Right ventricle myocardium inferior (tissue), 1 donor: ENCODE data around the gene ARL15. TPM values are rescaled to one million over a fixed set of nuclear protein-coding genes. Genes with fewer than 3 reads are reported as not detected.

Experiments used
- ATAC-seq: fragments of 200-7000 bp; cut with Tn5 transposase; one replicate; pipeline ENCODE4 v1.9.1; 2020; ENCODE audit warnings: mild to moderate bottlenecking, moderate library complexity
- DNase-seq: peaks from one replicate; pipeline ENCODE4 v3.0.0; 2021; ENCODE audit errors: missing footprints
- intact Hi-C: fragments of 100-400 bp; cut with DNase I; formaldehyde crosslinking; loops from one replicate; pipeline ENCODE4 v1.11.0; 2022
- total RNA-seq: library from RNA; stranded (reverse); fragmentation: NEBNext Ultra II Directional; extraction: Animal tissue kit (Norgen Biotek cat#: 25700); gene quantifications from one replicate; pipeline ENCODE4 v1.2.1, GENCODE V29; 2021
- donor health status: DM: no; HTN: yes; CAD: no; lungs with severe emphysema.

Gene ARL15
- total RNA-seq, 1 donor from 2014 or later, result 23.7 TPM

DNA sequence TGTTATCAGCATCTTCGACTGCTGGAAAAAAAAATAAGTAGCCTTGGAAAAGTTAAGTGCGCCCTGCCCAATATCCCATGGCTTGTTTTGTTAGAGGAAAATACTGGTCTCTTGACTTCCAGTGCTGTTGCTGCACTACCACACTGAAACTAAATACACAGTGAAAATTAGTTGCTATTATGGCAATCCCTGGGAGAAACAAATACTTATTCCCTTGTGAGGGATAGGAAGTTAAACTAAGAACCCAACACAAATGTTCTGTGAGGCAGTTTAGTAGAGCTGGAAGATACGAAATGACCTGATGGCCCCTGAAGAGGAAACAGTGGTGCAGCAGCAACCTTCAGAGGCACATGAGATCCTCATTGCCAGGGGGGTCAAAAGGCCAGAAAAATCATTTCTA, 164.0 kb downstream of the ARL15 start:
- ATAC-seq (peak; percentile 35), DNase-seq (no peak)
- intact Hi-C loops, result no loop called here

DNA sequence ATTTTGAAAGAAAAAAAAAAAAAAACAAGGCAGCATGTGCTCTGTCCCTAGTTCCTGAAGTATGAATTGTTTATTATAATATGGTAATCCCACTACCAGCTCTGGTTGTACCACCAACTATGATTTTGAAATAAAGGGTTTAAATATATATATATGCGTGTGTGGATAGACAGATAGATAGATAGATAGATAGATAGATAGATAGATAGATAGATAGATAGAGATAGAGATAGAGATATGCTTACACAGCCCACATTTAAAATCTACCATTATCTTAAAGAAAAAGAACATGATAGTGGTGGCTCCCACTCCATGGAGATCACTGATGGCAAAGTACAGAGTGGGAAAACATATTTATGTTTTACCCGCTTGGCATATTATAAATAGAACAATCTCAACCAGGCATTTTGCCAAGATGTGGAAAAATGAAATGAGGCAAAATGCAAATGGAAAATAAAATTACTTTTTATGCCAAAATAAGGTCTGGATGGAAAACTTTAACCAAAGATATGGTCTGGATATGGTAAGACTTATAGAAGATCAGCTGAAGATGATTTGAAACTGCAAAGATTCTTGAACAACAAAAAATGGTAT, 170.0 kb downstream of the ARL15 start:
- DNase-seq (no peak), ATAC-seq (no peak)
- intact Hi-C loops, result no loop called here

DNA sequence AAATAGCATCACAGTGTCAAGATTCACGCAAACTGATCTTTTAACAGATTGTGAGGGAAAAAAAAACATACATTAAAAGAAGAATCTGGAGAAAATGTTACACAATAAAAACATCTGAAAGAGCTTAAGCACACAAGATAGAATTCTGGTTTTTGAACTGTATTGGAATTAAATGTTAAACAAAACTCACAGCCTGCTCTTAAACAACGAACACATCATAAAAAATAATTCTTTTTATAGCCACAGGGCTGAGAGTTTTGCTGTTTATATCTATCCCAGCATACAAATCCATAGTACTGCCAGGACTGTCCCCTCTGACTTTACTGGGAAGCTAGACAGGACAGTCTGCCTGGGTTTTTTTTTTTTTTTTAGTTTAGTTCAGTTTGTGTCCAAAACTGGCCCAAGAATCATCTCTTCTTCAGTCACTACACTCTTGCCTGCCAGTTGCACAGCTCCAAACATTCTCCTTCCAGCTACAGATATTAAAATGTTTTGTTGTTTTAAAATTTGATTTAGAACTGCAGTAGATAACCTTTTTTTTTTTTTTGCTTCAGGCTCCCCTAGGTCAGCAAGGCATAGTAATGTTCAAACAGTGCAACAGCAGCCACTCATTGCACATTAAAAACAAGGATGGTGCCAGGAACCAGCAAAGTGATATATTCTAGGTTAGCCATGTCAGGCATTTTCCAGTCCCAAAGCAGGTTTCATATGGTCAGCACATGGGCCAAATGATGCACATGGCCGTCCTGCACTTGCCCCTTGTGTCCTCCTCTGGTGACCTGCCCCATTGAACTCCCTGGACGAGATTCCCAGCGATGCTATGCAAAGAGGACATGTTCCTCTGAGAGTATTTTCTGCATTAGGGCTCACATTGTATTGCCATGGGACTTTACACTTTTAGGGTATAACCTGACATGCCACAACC, 173.6 kb downstream of the ARL15 start:
- intact Hi-C loops, result no loop called here
- peak; percentile 73 for ATAC-seq
- DNase-seq, result no peak

DNA sequence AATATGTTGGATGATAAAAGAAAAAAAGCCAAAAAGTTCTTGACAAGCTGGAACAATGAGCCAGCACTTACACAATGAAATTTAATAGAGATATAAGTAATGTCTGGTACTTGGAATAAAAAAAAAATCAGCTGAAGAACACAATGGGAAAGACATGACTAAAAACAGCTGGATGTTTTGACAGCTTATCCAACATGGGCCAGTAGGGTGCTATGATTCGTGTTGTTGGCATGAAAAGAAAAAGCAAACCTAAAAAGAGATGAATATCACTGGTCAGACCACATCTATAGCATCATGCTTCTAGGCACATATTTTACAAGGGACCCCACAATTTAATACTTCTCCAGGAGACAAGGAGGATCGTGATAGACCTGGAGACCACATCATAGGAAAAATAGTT, 175.3 kb downstream of the ARL15 start:
- DNase-seq (no peak), ATAC-seq (no peak)
- intact Hi-C loops, result no loop called here

DNA sequence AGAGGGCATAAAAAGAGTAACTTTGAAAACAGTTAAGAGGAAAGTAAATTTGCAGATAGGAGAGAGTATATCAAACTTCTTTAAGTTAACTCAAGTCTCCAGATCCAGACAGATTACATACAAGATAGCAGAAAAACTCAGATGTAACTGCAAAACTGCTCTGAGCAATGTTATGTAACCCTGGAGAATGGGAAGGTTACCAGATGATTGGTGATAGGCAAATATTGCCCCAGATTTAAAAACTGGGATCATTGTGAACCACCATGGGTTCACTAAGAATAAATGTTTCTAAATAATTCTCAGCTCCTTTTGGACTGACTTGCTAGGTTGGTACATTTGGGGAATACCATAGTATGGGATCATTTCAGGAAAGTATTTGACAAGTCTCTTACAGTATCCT, 176.5 kb downstream of the ARL15 start:
- intact Hi-C loops, result no loop called here
- DNase-seq, result no peak
- ATAC-seq, result no peak

DNA sequence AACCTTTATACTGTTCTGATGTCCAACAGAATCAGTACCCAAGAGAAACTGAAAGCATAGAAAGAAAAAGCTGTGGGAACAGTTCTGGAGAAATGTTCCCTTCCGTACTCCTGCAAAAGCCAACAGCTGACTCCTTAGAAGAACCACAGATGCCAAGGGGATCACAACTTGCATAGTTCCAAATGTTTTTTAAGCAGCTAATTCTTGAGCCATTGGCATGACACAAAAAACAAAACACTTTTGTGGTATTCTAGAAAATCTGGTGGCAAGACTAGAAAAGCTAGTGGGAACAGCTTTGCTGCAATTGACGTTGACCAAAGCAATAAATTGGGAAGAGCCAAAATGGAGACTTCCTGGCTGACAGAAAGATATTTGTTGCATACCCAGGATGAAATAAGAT, 189.9 kb downstream of the ARL15 start:
- no peak for DNase-seq
- intact Hi-C loops, result no loop called here
- ATAC-seq, result peak; percentile 10

DNA sequence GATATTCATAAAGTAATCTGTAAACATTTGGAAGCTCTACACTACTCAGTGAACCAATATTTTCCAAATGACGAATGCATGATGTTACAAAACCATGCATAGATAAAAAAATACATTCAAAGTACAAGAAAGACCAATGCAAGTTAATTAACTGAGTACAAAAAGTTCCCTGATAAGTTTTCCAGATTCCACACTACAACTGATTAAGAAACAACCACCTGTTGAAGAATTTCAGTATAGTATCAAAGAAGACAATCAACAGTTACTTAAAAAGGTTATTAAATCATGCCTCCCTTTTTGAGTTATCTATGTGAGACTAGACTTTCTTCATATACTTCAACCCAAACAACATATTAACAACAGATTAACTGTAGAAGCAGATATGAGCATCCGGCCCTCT, 192.4 kb downstream of the ARL15 start:
- no peak for DNase-seq
- intact Hi-C loops, result no loop called here
- ATAC-seq, result no peak

DNA sequence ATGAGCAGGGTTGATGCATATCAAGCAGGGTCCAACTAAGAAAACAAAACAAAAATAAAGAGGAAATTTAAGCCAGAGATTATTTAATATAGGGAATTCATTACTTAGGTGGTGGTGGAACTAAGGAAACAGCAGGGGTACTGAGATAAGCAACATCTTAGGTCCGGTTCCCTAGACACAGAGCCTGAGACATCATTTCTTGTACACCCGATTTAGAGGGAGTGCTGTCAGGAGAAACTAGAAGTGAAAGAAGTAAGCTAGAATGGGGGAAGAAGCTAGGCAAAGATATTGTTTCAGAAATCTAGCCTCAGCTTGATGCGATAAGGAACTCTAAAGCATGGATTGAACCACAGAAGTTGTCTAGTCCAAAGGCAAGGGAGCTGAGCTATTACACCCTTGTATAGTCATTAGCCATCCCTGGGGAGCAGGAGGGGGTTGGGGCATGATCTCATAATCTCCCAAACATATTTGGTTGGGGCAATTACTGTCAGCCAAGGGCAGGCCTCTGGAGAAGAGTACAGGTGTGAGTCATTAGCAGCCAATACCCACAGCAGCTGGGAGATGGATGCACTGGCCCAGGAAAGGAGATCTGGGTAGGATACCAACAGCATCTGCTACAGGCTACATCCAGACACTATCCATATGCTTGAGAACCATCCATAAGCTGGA, 194.5 kb downstream of the ARL15 start:
- intact Hi-C loops, result no loop called here
- DNase-seq (no peak), ATAC-seq (no peak)

DNA sequence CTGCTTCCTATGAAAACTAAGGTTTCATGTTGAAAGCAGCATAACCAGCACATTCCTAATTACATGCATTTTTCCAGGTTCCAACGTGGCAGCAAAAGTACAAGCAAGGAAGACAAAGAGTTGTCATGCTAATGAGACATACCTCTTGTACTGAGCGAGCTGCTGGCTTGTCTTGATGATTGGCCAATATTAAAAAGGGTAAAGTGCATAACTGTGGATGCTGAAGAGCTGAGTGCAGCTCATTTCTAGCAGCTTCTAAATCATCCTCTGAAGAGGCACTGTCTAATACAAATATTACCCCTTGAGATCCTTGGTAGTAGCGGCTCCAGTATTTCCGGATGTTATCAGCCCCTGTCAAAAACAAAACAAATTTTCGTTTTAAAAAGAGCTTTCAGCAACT, 197.3 kb downstream of the ARL15 start:
- intact Hi-C loops, result no loop called here
- no peak for ATAC-seq
- no peak for DNase-seq

DNA sequence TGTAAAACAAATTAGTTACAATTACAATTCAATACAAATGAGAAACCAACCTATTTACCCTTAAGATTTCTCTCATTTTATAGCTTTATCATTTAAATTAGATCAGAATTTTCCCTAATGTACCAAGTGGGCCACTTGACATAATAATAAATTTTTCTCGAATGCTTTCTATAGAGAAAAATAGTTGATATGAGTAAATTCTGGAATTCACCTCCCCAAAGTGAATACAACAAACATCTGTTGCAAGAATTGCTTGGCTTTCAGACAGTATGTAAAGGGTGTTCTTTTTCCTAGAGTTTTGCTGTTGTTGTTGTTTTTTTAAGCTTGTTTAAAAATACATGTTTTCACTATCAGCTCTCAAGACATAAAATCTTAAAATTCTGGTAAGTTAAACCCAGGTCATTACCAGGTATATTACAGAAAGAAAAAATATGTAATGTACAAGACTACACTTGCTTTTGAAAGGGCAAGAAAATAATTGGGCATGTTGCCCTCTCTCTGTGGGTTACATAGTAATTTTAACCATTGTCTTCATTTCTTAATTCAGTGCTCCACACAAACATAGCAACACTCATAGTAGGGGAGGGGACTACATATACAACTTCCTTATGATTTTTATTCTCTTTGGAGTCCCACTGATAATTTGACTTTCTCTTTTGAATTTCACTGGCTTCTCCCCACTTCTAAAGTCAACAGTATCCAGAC, 200.6 kb downstream of the ARL15 start:
- DNase-seq (no peak), ATAC-seq (no peak)
- intact Hi-C loops, result no loop called here

DNA sequence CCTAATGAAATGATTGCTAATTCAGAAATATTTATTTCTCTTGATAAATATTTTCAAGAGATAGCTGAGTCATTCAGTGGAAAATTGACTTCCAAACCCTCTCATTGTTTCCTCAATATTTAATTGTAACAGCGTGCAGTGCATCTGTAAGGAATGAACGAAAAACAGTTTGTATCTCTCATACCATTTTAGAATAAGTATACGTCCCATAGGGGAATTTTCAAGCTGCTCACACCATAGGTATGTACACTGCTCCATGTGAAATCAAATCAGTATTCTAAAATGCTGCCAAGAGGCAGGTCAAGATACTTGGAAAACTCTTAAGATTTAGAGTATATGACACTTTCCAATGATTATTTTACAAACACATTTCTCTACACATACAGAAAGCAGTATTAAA, 202.2 kb downstream of the ARL15 start:
- ATAC-seq, result no peak
- intact Hi-C loops, result no loop called here

DNA sequence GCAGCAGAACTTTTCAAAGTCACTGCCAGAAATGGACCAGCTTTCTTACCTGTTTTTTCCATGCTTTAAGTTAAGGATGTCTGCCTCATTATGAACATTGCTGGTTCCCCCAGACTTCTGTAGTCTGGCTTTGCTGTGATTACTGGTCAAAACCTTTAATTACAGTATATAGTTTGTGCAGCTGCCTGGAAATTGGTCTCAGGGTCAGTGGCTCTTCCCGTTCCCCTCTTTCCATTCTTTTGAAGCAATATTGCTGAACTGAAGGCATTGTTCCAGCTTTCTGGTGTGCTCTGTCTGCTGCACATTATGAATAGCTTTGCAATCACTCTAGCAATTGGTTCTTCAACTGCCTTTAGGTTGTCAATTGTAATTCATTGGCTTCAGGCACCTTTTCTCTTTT, 206.5 kb downstream of the ARL15 start:
- intact Hi-C loops, result no loop called here
- no peak for DNase-seq
- ATAC-seq, result no peak

More for the DNA sequence above, 202.2 kb downstream of the ARL15 start:
- no peak for DNase-seq

DNA sequence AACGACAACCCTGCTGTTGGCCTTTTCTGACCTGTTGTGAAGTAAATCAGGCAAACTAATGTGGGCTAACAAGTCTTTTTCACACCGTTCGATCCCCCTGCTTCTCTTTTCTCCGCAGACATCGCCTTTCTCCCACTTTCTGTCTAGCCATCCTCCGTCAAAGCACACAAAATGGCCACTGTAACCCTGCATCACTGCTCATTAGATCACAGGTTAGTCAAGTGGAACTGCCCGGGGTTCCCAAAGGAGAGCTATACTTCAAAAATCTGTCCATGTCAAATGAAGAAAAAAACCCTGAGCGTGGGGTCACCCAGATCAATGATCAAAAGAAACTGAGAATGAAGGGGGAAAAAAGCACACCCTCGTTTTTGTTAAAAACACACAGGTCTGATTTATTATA, 212.1 kb downstream of the ARL15 start:
- intact Hi-C loops, result no loop called here
- DNase-seq (no peak), ATAC-seq (no peak)

DNA sequence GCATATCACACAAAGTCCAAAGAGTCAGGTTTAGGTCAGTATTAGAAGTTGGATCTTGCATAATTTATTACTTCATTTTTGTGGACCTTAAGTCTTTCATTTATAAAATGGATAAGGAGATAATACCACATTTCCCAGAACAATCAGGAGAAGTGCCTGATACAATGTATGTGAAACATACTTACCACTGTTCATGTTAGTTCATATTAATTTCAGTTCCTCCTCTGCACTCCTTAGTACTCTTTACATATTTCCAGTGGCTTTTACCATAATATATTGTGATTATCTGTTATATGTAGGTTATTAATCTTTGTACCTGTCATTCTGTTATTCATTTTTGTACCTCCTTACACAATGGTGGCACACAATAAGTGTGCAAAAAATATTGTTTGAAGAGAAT, 214.4 kb downstream of the ARL15 start:
- intact Hi-C loops, result no loop called here
- no peak for ATAC-seq
- DNase-seq, result no peak

DNA sequence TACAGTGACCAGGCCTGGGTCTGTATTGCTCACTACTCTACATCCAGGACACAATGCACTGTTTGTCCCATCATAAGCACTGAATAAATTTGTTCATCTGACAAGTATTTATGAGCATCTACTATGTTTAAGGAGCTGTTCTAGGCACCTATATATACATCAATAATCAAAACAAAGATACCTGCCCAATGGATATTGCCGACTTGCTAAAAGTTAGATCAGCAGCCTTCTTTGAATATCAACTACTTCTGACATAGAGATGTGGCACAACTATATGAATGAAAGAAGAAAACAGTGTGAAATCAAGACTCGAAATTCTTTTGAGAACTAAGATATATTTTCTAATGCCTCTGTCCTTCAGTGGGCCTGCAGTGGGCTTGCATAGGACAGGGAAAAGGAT, 215.7 kb downstream of the ARL15 start:
- intact Hi-C loops, result no loop called here
- DNase-seq, result no peak
- ATAC-seq, result no peak

DNA sequence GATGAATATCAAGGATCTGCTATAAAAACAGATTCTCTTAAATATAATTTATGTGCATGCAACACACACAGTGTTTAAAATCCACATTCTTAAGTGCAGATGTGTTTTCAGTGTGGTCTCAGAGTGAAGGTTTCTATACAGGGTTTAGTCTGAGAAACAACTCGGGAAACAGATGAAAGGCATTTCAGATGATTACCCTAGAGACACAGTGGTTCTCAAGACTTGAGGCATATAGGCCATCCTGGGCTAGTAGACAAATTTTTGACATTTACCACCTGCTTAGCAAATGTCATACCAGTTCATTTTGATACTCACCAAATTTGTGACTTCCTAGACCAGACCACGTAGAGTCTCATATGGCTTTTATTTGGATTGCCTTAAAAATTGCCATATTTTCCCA, 216.5 kb downstream of the ARL15 start:
- DNase-seq (no peak), ATAC-seq (no peak)
- intact Hi-C loops, result no loop called here

DNA sequence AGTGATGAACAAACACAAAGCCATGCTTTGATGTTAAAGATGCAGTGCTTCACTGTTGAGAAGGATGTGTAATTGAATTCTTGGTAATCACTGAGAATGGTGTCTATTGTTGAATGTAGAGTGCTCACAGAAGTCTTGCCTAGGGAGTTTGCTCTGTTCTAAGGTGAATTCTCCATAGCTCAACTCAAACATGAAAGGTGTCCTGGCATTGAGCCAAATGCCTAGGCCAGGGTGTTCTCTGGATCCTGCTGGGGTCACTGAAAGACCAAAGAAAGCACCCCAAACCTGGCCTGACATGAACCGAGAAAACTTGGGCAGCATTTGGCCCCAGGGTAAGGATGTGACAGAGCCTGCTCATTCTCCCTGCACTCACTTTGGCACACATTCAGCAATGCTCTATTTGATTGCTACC, 217.3 kb downstream of the ARL15 start:
- DNase-seq (no peak), ATAC-seq (no peak)
- intact Hi-C loops, result no loop called here

DNA sequence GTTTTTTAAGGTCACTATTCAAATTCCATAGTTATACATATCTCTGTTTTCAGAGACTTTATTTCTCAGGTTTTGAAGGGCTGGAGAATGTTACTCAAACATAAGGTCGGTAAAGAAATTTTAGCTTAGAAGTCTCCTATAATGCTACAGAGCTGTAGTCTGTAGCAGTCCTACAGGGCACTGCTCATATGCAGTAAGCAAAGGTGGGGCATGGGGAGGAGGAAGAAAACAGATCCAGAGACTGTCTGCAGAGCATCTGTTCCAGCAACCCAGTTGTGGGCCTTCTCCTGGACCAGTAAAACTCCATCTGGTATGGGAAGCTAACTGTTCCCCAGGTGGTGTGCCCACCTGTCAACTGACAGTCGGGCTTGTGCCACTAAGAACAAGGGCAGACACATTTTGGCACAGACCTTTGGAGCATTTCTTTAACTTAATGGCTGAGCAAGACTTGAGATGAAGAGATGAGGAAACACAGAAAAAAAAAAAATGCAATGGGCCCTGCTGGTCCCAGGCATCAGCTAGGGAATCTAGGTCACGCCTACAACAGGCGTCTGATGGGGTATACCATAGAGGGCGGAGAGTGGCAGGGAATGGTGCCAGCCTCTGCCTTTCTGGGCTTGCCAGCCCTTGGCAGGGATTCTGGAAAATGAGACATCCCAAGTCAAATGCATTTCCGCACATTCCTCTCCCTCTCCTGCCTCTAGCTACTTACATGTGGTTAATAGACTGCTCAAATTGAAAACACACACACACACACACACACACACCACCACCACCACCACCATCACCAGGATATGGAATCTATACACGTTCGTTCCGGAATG, 218.9 kb downstream of the ARL15 start:
- DNase-seq (no peak), ATAC-seq (peak; percentile 58)
- intact Hi-C loops, result no loop called here
